GM12873 (cell line): Measurements from ENCODE around the gene CHTF18.

ENCODE experiments used
- TF ChIP-seq, protein P1 (sequence below): IDR thresholded peaks from 2 replicates; pipeline ENCODE4 v1.5.1; 2012; ENCODE audit warnings: low read depth, mild to moderate bottlenecking, moderate library complexity, low read length, control low read depth; ENCODE audit not compliant: insufficient read depth; ENCODE audit errors: missing control alignments

The CHTF18 gene

DNA sequence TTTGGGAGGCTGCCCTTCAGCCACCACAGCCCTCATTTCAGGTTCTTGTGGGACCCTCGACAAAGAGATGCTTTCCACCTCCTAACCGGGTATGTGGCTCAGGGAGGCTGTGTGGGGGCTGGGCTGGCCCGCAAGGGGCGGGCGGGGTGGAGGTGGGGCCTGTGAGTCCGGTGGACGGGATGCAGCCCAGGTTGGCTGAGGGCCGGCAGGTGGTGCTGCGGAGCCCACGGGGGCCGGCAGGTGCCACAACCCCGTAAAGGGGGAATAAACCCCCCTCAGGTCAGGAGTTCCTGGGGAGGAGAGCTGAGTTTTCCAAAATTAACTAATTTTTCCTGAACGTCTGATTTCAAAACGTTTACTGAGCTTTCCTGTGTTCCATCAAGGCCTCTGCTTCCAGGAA is 42.7 kb upstream of the CHTF18 start:
- TF ChIP-seq, protein P1, sequence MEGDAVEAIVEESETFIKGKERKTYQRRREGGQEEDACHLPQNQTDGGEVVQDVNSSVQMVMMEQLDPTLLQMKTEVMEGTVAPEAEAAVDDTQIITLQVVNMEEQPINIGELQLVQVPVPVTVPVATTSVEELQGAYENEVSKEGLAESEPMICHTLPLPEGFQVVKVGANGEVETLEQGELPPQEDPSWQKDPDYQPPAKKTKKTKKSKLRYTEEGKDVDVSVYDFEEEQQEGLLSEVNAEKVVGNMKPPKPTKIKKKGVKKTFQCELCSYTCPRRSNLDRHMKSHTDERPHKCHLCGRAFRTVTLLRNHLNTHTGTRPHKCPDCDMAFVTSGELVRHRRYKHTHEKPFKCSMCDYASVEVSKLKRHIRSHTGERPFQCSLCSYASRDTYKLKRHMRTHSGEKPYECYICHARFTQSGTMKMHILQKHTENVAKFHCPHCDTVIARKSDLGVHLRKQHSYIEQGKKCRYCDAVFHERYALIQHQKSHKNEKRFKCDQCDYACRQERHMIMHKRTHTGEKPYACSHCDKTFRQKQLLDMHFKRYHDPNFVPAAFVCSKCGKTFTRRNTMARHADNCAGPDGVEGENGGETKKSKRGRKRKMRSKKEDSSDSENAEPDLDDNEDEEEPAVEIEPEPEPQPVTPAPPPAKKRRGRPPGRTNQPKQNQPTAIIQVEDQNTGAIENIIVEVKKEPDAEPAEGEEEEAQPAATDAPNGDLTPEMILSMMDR, result peak; percentile 58

DNA sequence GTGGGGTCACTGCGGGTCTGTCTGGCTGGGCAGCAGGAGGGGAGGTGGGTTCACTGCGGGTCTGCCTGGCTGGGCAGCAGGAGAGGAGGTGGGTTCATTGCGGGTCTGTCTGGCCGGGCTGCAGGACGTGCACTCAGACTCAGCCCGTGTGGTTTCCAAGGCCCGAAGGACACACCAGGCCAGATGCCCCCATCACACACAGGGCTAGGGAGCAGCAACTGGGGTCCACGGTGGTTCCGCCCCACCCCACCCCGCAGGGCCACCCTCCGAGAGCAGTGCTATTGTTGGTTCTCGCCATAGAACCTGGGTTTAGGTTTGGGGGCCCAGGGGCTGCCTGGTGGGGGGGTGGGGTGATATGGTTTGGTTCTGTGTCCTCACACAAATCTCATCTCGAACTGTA is 41.8 kb upstream of the CHTF18 start:
- TF ChIP-seq, protein P1, result no peak

DNA sequence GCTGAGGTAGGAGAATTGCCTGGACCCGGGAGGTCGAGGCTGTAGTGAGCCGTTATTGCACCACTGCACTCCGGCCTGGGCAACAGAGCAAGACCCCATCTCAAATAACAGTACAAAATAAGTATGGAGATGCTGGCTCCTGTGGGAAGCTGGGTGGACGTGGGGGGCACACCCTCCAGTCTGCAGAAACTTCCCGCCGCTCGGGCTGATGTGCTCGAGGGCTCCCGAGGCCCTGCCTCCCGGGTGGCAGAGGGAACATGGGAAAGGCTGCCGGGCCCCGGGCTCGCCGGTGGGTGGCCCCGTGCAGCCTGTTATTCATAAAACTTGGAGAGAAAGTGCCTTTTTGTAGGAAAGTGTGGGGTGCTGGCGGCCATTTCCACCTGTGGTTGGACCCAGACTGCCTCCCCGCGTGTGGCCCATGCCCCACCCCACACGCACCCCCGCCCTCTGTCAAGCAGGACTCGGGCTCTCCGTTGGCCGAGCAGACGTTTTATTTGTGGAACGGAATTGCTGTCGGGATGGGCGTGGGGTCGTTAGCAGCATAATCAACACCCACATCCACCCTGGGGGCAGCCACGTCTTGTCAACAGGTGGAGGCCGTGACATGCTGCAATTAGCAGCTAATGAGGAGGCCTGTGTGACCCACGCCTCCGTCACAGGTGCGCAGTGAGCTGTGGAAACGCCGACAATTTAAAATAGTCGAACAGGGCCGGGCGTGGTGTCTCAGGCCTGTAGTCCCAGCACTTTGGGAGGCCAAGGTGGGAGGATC is 40.3 kb upstream of the CHTF18 start:
- TF ChIP-seq, protein P1, result no peak

DNA sequence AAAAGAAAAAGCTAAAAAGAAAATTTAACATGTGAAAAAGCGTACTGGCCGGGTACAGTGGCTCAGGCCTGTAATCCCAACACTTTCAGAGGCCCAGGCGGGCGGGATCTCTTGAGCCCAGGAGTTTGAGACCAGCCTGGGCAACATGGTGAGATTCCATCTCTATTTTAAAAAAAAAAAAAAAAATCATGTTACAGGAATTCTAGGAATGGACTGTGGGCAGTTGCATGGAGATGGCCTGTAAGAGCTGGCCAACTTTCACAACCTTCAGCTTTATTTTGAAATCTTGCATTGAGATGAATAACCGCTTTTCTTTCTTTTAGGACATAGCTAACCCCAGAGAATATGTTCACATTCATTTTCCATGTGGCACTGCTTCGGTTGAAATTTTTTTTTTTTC is 39.4 kb upstream of the CHTF18 start:
- TF ChIP-seq, protein P1, result no peak

DNA sequence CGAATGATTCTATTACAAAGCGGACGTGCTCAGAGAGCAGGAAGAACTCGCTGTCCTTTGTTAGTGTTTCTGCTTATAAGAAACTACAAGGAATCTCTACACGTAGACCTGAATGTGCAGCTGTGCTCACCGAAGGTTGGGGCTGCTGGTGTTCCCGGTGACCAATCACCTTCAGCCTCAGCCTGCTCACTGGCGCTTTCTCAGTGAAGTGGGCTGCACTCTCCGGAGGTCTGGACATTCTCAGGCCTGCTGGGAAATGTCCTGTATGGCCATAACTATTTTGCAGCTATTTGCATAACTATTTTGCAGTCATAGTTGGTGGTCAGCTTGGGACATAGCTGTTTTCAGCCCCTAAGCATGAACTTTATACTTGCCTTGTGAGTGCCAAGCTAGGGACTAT is 37.9 kb upstream of the CHTF18 start:
- TF ChIP-seq, protein P1, result no peak

DNA sequence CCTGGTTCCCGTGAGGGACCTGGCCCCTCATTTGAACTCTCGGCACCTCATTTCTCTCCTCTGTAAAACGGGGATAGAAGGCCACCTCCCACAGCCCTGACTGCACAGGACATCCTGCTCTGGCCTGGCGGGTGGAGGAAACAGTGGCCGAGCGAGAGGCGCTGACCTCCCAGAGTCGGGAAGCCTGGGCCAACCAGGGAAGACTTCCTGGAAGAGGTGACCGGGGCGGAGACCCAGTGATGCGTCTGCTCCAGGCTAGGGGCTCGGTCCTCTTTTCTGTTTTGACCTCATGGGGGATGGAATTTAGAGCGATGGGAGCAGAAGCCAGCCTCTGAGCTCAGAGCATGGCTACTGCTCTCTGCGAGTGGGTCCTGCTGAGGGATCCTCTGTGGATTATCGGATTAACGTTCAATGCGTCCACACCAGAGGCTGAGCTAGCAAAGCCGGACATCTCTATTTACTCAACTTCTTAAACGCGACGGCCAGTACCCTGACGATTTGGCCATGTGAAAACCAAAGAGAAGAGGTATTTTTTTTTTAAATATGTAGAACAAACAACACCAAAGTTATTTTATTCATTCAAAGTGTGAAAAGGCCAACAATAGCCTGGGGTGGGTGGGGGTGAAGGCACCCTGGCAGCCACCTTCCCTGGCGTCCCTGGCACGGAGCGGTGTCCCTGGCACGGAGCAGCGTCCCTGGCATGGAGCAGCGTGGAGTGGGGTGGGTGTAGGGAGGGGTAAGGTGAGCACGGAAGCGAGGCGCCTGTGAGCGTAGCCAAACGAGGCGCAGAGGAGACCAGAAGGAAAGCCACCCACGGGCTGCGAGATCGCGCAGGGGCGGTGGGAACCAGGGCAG is 37.0 kb upstream of the CHTF18 start:
- TF ChIP-seq, protein P1, result no peak

DNA sequence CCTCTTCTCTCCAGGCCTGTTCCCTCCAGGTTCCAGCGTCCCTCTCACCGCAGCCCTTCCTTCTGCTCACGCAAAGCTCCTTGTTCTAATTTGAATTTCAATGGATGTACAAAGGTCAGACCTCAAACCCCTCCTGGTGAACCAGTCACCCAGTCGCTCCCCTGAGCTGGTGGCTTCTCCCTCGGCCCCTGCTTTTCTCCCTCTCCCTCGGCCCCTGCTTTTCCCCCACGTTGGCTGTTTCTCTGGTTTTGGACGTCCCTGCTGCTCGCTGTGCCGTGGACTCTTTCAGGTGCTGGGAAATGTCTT is 36.5 kb upstream of the CHTF18 start:
- TF ChIP-seq, protein P1, result no peak
